Activated naive CD4-positive, alpha-beta T cell treated with anti-CD3 and anti-CD28 coated beads, Interleukin-2, amount 10 ng/mL, durations not matched to agents 7 days and 5 days (primary cell): ENCODE measurements around the gene PACC1.
A peak's percentile ranks its signal among the peaks of the same experiment; 100 is the strongest.
"Not testable (repeated sequence)": the region's sequence is repeated elsewhere in the genome, so short reads cannot be mapped to it uniquely, and the experiment has no call there.

Experiments used
- CTCF ChIA-PET: fragments of 350-600 bp; sonication (Branson Sonifier 250); formaldehyde crosslinking; loops from one replicate; lab custom pipeline; 2021; ENCODE audit warnings: antibody characterized with exemption; lab: Charles Lee
- DNase-seq: peaks from one replicate; pipeline ENCODE4 v3.0.0-alpha.2; 2020
- H3K27ac Mint-ChIP-seq: one replicate; pipeline ENCODE4 v1.8.0; 2021; ENCODE audit warnings: mild to moderate bottlenecking, moderate library complexity, mixed read lengths
- H3K27me3 Mint-ChIP-seq: one replicate; pipeline ENCODE4 v1.8.0; 2021; ENCODE audit warnings: mild to moderate bottlenecking, mixed read lengths
- H3K36me3 Mint-ChIP-seq: one replicate; pipeline ENCODE4 v1.8.0; 2021; ENCODE audit warnings: mixed read lengths
- H3K4me1 Mint-ChIP-seq: one replicate; pipeline ENCODE4 v1.8.0; 2021; ENCODE audit warnings: mixed read lengths
- H3K4me3 Mint-ChIP-seq: one replicate; pipeline ENCODE4 v1.8.0; 2021; ENCODE audit warnings: mild to moderate bottlenecking, moderate library complexity, mixed read lengths
- H3K9me3 Mint-ChIP-seq: one replicate; pipeline ENCODE4 v1.8.0; 2021; ENCODE audit warnings: mixed read lengths

PACC1 gene

GRCh38 chr1:212401042-212401441 is 13.6 kb downstream of the PACC1 start:
- Mint-ChIP-seq H3K27ac (no peak overlapping the region), H3K9me3 (peaks cover 13% of the 10 kb centered on the region), H3K27me3 (no peaks in the 10 kb centered on the region), H3K36me3 (peaks cover 57% of the 10 kb centered on the region), H3K4me1 (no peaks in the 10 kb centered on the region), H3K4me3 (no peak overlapping the region)
- CTCF ChIA-PET = no interaction called here
- no peak for DNase-seq

GRCh38 chr1:212397171-212397570 is 17.5 kb downstream of the PACC1 start:
- Mint-ChIP-seq H3K4me3 (no peak overlapping the region), H3K36me3 (peaks cover 55% of the 10 kb centered on the region), H3K4me1 (no peaks in the 10 kb centered on the region), H3K27me3 (no peaks in the 10 kb centered on the region), H3K27ac (no peak overlapping the region), H3K9me3 (peaks cover 28% of the 10 kb centered on the region)
- CTCF ChIA-PET = no interaction called here
- DNase-seq = no peak

- no peak for DNase-seq
- no peak overlapping the region for H3K4me3 Mint-ChIP-seq
- CTCF ChIA-PET = no interaction called here
- H3K27me3 Mint-ChIP-seq = no peaks in the 10 kb centered on the region
- H3K9me3 Mint-ChIP-seq = peaks cover 28% of the 10 kb centered on the region
- H3K36me3 Mint-ChIP-seq = peaks cover 55% of the 10 kb centered on the region
- no peaks in the 10 kb centered on the region for H3K4me1 Mint-ChIP-seq
- no peak overlapping the region for H3K27ac Mint-ChIP-seq
Observed at GRCh38 chr1:212396638-212397037, 18.0 kb downstream of the PACC1 start.

DNA sequence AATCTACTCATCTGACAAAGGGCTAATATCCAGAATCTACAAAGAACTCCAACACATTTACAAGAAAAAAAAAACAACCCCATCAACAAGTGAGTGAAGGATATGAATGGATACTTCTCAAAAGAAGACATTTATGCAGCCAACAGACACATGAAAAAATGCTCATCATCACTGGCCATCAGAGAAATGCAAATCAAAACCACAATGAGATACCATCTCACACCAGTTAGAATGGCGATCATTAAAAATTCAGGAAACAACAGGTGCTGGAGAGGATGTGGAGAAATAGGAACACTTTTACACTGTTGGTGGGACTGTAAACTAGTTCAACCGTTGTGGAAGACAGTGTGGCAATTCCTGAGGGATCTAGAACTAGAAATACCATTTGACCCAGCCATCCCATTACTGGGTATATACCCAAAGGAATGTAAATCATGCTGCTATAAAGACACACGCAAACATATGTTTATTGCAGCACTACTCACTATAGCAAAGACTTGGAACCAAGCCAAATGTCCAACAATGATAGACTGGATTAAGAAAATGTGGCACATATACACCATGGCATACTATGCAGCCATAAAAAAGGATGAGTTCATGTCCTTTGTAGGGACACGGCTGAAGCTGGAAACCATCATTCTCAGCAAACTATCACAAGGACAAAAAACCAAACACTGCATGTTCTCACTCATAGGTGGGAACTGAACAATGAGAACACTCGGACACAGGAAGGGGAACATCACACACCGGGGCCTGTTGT is 18.8 kb downstream of the PACC1 start:
- H3K4me3 Mint-ChIP-seq, H3K27ac Mint-ChIP-seq, DNase-seq, H3K27me3 Mint-ChIP-seq, H3K4me1 Mint-ChIP-seq, CTCF ChIA-PET: not testable (repeated sequence)
- peaks cover 63% of the 10 kb centered on the region for H3K36me3 Mint-ChIP-seq
- H3K9me3 Mint-ChIP-seq = peaks cover 30% of the 10 kb centered on the region

DNA sequence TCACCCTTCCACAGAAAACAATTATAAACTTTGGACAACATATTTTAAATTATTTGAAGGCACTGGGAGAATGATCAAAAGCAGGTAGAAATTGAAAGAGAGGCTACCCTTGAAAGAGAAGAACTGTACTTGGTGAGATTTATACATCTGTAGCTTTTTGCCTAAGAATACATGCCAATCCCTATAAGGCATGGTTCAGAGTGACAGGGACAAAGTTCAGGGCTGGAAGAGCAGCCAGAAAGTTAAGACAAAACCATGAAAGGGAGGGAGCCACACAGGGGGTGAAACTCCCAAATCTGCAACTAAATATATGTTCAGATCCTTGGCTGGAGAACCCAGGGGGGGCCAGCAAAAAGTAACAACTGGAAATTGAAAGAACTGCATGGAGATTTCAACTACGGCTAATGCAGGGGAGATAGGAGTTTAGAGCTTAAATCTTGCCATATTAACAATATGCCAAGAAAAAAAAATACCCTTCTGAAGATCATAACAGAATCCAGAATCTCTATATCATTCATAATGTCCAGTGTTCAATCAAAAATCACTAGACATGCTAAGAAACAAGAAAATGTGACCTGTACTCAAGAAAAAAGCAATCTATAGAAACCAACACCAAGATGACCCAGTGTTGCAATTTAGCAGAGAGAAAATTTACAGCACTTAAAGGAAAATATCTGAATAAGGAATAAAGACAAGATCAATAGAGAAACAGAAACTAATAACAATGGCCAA is 25.5 kb downstream of the PACC1 start:
- no peaks in the 10 kb centered on the region for H3K27me3 Mint-ChIP-seq
- peaks cover 15% of the 10 kb centered on the region for H3K9me3 Mint-ChIP-seq
- peaks cover 73% of the 10 kb centered on the region for H3K36me3 Mint-ChIP-seq
- peaks cover 5% of the 10 kb centered on the region for H3K4me1 Mint-ChIP-seq
- no peak for DNase-seq
- H3K27ac Mint-ChIP-seq = no peak overlapping the region
- no peak overlapping the region for H3K4me3 Mint-ChIP-seq
- CTCF ChIA-PET = interaction anchor here (1.0 kb wide), 1 partner anchor 13 kb away, joined by 4 read pairs; no protein-coding TSS in a partner anchor

DNA sequence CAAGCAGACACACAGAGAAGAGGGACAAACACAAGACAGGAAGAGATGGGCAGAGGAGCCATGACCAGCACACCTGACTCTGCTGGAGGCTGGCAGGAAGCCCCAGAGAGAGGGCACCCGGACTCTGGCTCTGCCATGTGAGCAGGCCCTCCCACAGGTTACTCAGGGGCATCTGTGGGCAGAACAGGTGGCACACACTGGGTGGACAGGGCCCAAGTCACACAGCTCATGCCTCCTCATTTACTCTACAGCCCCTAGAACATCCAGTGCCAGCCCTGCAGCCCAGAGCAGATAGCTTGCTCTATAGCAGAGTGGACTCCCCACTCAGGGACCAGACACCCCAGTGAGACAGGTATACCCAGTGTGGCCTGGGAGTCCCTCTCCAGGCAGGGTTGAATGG is 28.7 kb downstream of the PACC1 start:
- H3K4me1 Mint-ChIP-seq = peaks cover 5% of the 10 kb centered on the region
- H3K27ac Mint-ChIP-seq = no peak overlapping the region
- no peak for DNase-seq
- peaks cover 62% of the 10 kb centered on the region for H3K36me3 Mint-ChIP-seq
- CTCF ChIA-PET = no interaction called here
- no peak overlapping the region for H3K4me3 Mint-ChIP-seq
- H3K27me3 Mint-ChIP-seq = no peaks in the 10 kb centered on the region
- peaks cover 8% of the 10 kb centered on the region for H3K9me3 Mint-ChIP-seq

DNA sequence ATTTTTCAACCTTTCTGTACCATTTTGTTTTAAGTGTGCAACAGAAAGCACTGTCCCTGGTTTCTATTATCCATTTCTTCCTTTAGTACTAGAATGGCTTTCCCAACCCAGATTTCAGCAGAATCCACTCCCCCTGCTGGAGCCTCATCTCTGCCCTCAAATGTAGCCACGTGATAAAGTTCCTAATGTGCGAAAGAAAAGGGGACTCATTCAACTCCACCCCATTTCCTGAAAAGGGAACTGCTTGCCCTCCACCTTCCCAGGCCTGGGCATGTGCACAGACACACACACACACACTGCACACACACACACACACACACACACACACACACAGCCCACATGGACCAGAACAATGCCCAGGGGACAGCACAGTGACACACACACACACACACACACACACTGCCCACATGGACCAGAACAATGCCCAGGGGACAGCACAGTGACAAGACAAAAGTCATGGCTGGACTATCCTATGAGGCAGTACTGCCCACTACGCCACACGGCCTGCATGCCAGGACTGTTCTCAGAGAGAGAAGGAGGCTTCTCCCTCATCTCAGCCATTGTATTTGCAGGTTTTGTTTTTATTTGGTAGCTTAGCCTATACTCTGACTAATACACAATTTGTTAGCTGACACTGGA is 33.2 kb downstream of the PACC1 start:
- Mint-ChIP-seq H3K36me3 (peaks cover 53% of the 10 kb centered on the region), H3K27ac (no peak overlapping the region)
- CTCF ChIA-PET = interaction anchor here (0.7 kb wide), 1 partner anchor 48 kb away, joined by 3 read pairs; no protein-coding TSS in a partner anchor

DNA sequence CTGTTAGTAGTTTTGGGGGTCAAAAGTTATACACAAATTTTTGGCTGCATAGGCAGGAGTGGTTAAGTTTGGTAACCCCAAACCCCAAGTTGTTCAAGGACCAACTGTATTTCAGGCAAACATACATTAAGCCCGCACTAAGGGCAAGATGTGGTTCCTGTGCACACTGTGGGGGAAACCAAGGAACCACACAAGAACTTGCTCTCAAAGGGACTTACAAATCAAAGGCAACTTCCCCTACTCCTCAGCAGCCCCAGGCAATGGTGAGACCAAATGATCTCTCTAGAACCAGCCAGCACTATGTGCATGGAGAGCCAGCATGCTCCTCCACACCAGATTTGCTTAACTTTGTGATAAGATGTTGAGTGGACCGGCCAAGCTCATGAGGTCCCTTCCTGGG is 35.3 kb downstream of the PACC1 start:
- H3K4me3 Mint-ChIP-seq = no peak overlapping the region
- DNase-seq = no peak
- peaks cover 4% of the 10 kb centered on the region for H3K4me1 Mint-ChIP-seq
- peaks cover 42% of the 10 kb centered on the region for H3K36me3 Mint-ChIP-seq
- H3K9me3 Mint-ChIP-seq = no peaks in the 10 kb centered on the region
- CTCF ChIA-PET = interaction anchor here (1.5 kb wide), 1 partner anchor 11 kb away, joined by 4 read pairs; no protein-coding TSS in a partner anchor
- H3K27me3 Mint-ChIP-seq = no peaks in the 10 kb centered on the region
- H3K27ac Mint-ChIP-seq = no peak overlapping the region

More for the DNA sequence above, 33.2 kb downstream of the PACC1 start:
- H3K9me3 Mint-ChIP-seq = no peaks in the 10 kb centered on the region
- no peaks in the 10 kb centered on the region for H3K27me3 Mint-ChIP-seq
- no peak for DNase-seq
- no peak overlapping the region for H3K4me3 Mint-ChIP-seq
- peaks cover 7% of the 10 kb centered on the region for H3K4me1 Mint-ChIP-seq

GRCh38 chr1:212377644-212378043 is 37.0 kb downstream of the PACC1 start:
- Mint-ChIP-seq H3K4me3 (no peak overlapping the region), H3K27ac (no peak overlapping the region), H3K36me3 (peaks cover 54% of the 10 kb centered on the region), H3K9me3 (no peaks in the 10 kb centered on the region), H3K4me1 (peaks cover 4% of the 10 kb centered on the region), H3K27me3 (no peaks in the 10 kb centered on the region)
- DNase-seq = no peak
- CTCF ChIA-PET = interaction anchor here (1.3 to 1.5 kb wide), 2 partner anchors 78 to 697 kb away, joined by 3 read pairs; no protein-coding TSS in a partner anchor

DNA sequence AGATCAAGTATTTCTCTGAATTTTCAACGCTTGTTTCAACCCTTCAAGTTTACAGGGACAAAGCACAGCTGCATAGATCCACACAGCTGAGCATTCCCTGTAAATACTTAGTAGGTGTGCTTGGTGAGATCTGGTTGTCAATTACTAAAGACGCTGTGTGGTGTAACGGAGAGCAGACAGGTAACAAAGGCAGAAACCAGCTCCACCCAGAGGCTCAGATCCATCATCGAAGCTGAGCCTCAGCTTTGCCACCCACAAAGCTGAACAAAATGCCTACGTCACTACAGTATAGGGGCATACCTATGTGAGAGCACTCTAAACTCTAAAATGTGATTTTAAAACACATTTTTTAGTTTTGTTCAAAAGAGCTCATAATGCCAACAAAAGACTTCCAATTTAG is 38.7 kb downstream of the PACC1 start:
- DNase-seq = no peak
- H3K4me1 Mint-ChIP-seq = peaks cover 4% of the 10 kb centered on the region
- peaks cover 2% of the 10 kb centered on the region for H3K9me3 Mint-ChIP-seq
- CTCF ChIA-PET = interaction anchor here (1.0 to 1.3 kb wide), 4 partner anchors 8 to 306 kb away, joined by 3 to 6 read pairs (median 5); no protein-coding TSS in a partner anchor
- no peak overlapping the region for H3K27ac Mint-ChIP-seq
- peaks cover 62% of the 10 kb centered on the region for H3K36me3 Mint-ChIP-seq
- no peaks in the 10 kb centered on the region for H3K27me3 Mint-ChIP-seq
- no peak overlapping the region for H3K4me3 Mint-ChIP-seq

- Mint-ChIP-seq H3K4me3 (no peak overlapping the region), H3K9me3 (peaks cover 4% of the 10 kb centered on the region), H3K27ac (no peak overlapping the region), H3K36me3 (peaks cover 55% of the 10 kb centered on the region), H3K27me3 (no peaks in the 10 kb centered on the region), H3K4me1 (no peaks in the 10 kb centered on the region)
- CTCF ChIA-PET = interaction anchor here (0.5 to 5.0 kb wide), 20 partner anchors 8 to 687 kb away, joined by 3 to 49 read pairs (median 4); partner anchors contain the start of genes DTL and INTS7
- DNase-seq = peak; percentile 71
Observed at GRCh38 chr1:212368073-212368484, 46.6 kb downstream of the PACC1 start.

DNA sequence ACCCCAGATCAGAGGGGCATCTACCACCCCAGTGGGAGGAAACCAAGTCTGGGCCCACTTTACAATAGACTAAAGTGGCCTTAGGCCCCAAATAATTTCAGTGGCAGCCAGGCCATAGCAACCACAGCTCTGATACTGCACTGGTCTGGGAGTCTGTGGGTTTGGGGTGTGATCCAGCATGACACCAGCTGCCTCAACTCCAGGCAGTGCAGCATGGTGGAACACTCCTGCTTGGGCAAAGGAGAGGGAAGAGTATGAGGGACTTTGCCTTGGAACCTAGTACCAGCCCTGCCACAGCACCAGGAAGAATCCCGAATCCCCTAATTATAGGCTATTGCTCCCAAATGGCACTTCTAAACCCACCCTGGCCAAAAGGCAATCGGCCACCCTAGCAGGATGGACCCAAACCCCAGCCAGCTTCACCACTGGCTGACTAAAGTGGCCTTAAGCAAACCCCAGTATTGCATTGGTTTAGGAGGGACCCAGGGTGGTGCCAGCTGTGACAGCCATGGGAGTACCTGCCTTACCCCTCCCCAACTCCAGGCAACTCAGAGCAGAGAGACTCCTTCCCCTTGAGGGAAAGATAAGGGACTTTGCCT is 47.1 kb downstream of the PACC1 start:
- Mint-ChIP-seq H3K4me3 (no peak overlapping the region), H3K36me3 (peaks cover 50% of the 10 kb centered on the region), H3K9me3 (peaks cover 4% of the 10 kb centered on the region), H3K4me1 (no peaks in the 10 kb centered on the region), H3K27ac (no peak overlapping the region), H3K27me3 (no peaks in the 10 kb centered on the region)
- CTCF ChIA-PET = interaction anchor here (0.5 to 5.0 kb wide), 20 partner anchors 9 to 712 kb away, joined by 3 to 49 read pairs (median 4); partner anchors contain the start of gene PPP2R5A
- no peak for DNase-seq

GRCh38 chr1:212366901-212367300 is 47.8 kb downstream of the PACC1 start:
- H3K36me3 Mint-ChIP-seq = peaks cover 47% of the 10 kb centered on the region
- H3K27ac Mint-ChIP-seq = no peak overlapping the region
- CTCF ChIA-PET = interaction anchor here (0.6 to 5.0 kb wide), 16 partner anchors 9 to 711 kb away, joined by 3 to 49 read pairs (median 4); partner anchors contain the start of gene PPP2R5A
- no peaks in the 10 kb centered on the region for H3K4me1 Mint-ChIP-seq
- no peak overlapping the region for H3K4me3 Mint-ChIP-seq
- H3K9me3 Mint-ChIP-seq = peaks cover 3% of the 10 kb centered on the region
- DNase-seq = no peak
- H3K27me3 Mint-ChIP-seq = no peaks in the 10 kb centered on the region
